ENCODE measurements around the gene MAPT. TPM values are rescaled to one million over a fixed set of nuclear protein-coding genes. Genes with fewer than 3 reads are reported as not detected.

Gene MAPT
- total and polyA plus RNA-seq, 2 of the 13 experiments (the other 11 are each of a cell fraction or from before 2014, with no cell fraction given) = 2.1 to 2.8 TPM

DNA sequence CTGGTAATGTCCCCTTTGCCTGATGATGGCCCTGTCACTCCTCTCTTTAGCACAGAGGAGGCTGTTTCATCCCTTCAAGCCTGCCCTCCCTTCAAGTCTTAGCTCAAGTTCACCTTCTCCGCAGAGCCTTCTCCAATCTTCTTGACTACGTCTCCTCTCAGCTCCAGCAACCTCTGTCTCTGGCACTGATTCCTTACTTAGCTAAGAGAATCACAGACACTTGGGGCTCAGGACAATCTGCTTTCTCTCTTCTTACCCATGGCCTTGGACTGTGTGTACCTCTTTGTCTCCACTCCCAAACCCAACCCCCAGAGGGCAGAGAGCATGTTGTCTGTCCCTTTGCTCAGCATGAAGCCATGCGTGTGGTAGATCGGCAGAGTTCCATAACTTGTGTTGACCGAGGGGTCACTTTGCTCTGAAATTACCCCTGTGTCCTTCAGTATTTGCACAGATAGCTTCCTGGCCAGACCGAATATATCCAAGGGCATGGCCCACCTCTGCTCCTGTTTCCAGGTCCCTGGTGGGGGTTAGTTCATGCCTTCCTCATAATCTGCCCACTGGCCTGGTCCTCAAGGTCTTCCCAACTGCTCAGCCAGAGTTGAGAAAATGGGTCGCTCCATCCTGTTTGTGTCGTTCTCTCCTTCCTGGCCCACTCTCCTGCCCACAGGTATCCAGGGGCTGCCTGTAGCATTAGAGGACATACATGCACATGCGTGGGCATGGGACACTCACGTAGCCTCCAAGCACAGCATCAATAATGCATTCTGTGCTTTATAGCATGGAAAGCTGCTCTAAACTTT lies 41.6 kb downstream of the MAPT start (continued):
- TF ChIP-seq TEF (CRISPR knock-in tag; IDR thresholded peaks at IDR 0.05) (peak; percentile 27; the same call in 1 of the 2 replicates), MED8 (CRISPR knock-in tag; IDR thresholded peaks at IDR 0.05; ENCODE audit: insufficient replicate concordance) (peak; percentile 62), ZNF333 (CRISPR knock-in tag; IDR thresholded peaks at IDR 0.05; ENCODE audit: borderline replicate concordance) (no peak), MLLT10 (CRISPR knock-in tag; IDR thresholded peaks at IDR 0.05) (no peak), NAIF1 (CRISPR knock-in tag; IDR thresholded peaks at IDR 0.05; ENCODE audit: borderline replicate concordance) (no peak), ZNF432 (CRISPR knock-in tag; IDR thresholded peaks at IDR 0.05; ENCODE audit: borderline replicate concordance) (no peak), MEIS2 (CRISPR knock-in tag; IDR thresholded peaks at IDR 0.05) (peak; percentile 49; the same call in 1 of the 2 replicates), ZNF569 (CRISPR knock-in tag; IDR thresholded peaks at IDR 0.05; ENCODE audit: borderline replicate concordance) (no peak), ZNF615 (CRISPR knock-in tag; IDR thresholded peaks at IDR 0.05; ENCODE audit: borderline replicate concordance) (no peak; the same call in 1 of the 2 replicates), ZNF335 (CRISPR knock-in tag; IDR thresholded peaks at IDR 0.05) (0 out of 2 replicates have a peak, but pooled peaks have one; percentile 30), KLF13 (CRISPR knock-in tag; IDR thresholded peaks at IDR 0.05) (no peak), SMARCE1 (IDR thresholded peaks at IDR 0.05; ENCODE audit: borderline replicate concordance) (no peak), PHF8 (CRISPR knock-in tag; IDR thresholded peaks at IDR 0.05) (peak; percentile 47), GZF1 (CRISPR knock-in tag; IDR thresholded peaks at IDR 0.05) (peak; percentile 89; the same call in 1 of the 2 replicates), ZEB1 (IDR thresholded peaks at IDR 0.05; ENCODE audit: insufficient replicate concordance, low read depth) (peak; percentile 64), IRF1 (CRISPR knock-in tag; IDR thresholded peaks at IDR 0.05; ENCODE audit: low read depth) (no peak), EEA1 (CRISPR knock-in tag; IDR thresholded peaks at IDR 0.05; ENCODE audit: borderline replicate concordance) (no peak), ETS1 (CRISPR knock-in tag; IDR thresholded peaks at IDR 0.05) (no peak), PCBP1 (IDR thresholded peaks at IDR 0.05; ENCODE audit: borderline replicate concordance, low read depth, low read length) (no peak), KMT2A (CRISPR knock-in tag; IDR thresholded peaks at IDR 0.05) (no peak; the same call in 1 of the 2 replicates), SSRP1 (CRISPR knock-in tag; IDR thresholded peaks at IDR 0.05) (peak; percentile 48; the same call in 1 of the 2 replicates), NR1H2 (CRISPR knock-in tag; IDR thresholded peaks at IDR 0.05; ENCODE audit: borderline replicate concordance, low read depth) (peak; percentile 28; the same call in 1 of the 2 replicates), ZNF768 (CRISPR knock-in tag; IDR thresholded peaks at IDR 0.05) (no peak)
- TF ChIP-seq, protein P1, sequence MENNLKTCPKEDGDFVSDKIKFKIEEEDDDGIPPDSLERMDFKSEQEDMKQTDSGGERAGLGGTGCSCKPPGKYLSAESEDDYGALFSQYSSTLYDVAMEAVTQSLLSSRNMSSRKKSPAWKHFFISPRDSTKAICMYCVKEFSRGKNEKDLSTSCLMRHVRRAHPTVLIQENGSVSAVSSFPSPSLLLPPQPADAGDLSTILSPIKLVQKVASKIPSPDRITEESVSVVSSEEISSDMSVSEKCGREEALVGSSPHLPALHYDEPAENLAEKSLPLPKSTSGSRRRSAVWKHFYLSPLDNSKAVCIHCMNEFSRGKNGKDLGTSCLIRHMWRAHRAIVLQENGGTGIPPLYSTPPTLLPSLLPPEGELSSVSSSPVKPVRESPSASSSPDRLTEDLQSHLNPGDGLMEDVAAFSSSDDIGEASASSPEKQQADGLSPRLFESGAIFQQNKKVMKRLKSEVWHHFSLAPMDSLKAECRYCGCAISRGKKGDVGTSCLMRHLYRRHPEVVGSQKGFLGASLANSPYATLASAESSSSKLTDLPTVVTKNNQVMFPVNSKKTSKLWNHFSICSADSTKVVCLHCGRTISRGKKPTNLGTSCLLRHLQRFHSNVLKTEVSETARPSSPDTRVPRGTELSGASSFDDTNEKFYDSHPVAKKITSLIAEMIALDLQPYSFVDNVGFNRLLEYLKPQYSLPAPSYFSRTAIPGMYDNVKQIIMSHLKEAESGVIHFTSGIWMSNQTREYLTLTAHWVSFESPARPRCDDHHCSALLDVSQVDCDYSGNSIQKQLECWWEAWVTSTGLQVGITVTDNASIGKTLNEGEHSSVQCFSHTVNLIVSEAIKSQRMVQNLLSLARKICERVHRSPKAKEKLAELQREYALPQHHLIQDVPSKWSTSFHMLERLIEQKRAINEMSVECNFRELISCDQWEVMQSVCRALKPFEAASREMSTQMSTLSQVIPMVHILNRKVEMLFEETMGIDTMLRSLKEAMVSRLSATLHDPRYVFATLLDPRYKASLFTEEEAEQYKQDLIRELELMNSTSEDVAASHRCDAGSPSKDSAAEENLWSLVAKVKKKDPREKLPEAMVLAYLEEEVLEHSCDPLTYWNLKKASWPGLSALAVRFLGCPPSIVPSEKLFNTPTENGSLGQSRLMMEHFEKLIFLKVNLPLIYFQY (CRISPR knock-in tag; IDR thresholded peaks at IDR 0.05; ENCODE audit: borderline replicate concordance) = 0 out of 2 replicates have a peak, but pooled peaks have one; percentile 12

All from HepG2 (cell line).